ENCODE data around the gene ITGB7. TPM values are rescaled to one million over a fixed set of nuclear protein-coding genes. Genes with fewer than 3 reads are reported as not detected.

Gene ITGB7
- total and polyA plus RNA-seq, 2 of the 4 experiments (the other 2 are of a cell fraction), result 0.18 to 0.44 TPM

- H3K18ac ChIP-seq (ENCODE audit: low read depth, low read length), result no peak overlapping the region
- H2AK5ac ChIP-seq (ENCODE audit: low read depth, low read length), result peak overlapping the region; percentile 59
- H4K91ac ChIP-seq (ENCODE audit: insufficient read depth, low read depth, low read length), result no peak overlapping the region
- POLR2A ChIA-PET (ENCODE audit: unreplicated experiment), result no interaction called here
- H3K56ac ChIP-seq (ENCODE audit: extremely low read depth, insufficient read depth, low read length), result no peak overlapping the region
- H3K4me2 ChIP-seq (ENCODE audit: low read depth, low read length), result no peak overlapping the region
- DNase-seq (no peak), ATAC-seq (ENCODE audit: low read depth) (no peak)
- intact Hi-C loops (cut with micrococcal nuclease), result no loop called here
- H3K36me3 ChIP-seq (ENCODE audit: control insufficient read depth, insufficient read depth, low read length), result peaks cover 22% of the 10 kb centered on the region
- H2BK15ac ChIP-seq (ENCODE audit: low read depth, low read length), result peak overlapping the region; percentile 78; the same call in 1 of the 3 replicates
- no peaks in the 10 kb centered on the region for H4K20me1 ChIP-seq (ENCODE audit: insufficient read depth, low read length)
- no peak overlapping the region for H3K4me3 ChIP-seq (ENCODE audit: insufficient read depth, low read depth, low read length)
- in situ Hi-C loops (cut with MboI; ENCODE audit: low sequenced_read_pairs), result no loop called here
- H2BK5ac ChIP-seq (ENCODE audit: low read depth, low read length, poor library complexity, severe bottlenecking), result peak overlapping the region; percentile 0
- peak overlapping the region; percentile 61 for H2AFZ ChIP-seq (replicated peaks; ENCODE audit: low read length, poor library complexity)
- H2AK9ac ChIP-seq (replicated peaks; ENCODE audit: low read depth, low read length, poor library complexity), result peak overlapping the region; percentile 65
- BruUV-seq (replicated peaks), result no TSS peak
- WGBS, 2 experiments (ENCODE audit: extremely low coverage in 2 of 2, insufficient read length in 1 of 2), result no CpG with 5 or more reads among the region's 10 CpGs
- H4K8ac ChIP-seq (ENCODE audit: low read depth in 2 of 2, low read length in 2 of 2), result peak overlapping the region; percentile 16 to 60; a peak in 2 of 4 replicates
- dilution Hi-C loops (cut with HindIII; ENCODE audit: low sequenced_read_pairs, unreplicated experiment), result no loop called here
- peaks cover 0 to 24% of the 10 kb centered on the region in 2 experiments; a peak in 2 of 4 replicates for H3K79me1 ChIP-seq (ENCODE audit: low read depth in 1 of 2, low read length in 2 of 2)
- peaks cover 19% of the 10 kb centered on the region for H3K4me1 ChIP-seq (ENCODE audit: control insufficient read depth, insufficient read depth, low read length)
- peaks cover 22% of the 10 kb centered on the region for H3K9me1 ChIP-seq (ENCODE audit: insufficient read depth, low read length)
- TF ChIP-seq, protein P1, sequence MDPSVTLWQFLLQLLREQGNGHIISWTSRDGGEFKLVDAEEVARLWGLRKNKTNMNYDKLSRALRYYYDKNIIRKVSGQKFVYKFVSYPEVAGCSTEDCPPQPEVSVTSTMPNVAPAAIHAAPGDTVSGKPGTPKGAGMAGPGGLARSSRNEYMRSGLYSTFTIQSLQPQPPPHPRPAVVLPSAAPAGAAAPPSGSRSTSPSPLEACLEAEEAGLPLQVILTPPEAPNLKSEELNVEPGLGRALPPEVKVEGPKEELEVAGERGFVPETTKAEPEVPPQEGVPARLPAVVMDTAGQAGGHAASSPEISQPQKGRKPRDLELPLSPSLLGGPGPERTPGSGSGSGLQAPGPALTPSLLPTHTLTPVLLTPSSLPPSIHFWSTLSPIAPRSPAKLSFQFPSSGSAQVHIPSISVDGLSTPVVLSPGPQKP (IDR thresholded peaks at IDR 0.05; ENCODE audit: borderline replicate concordance, low read depth, low read length), result no peak
- TF ChIP-seq RAD21 (IDR thresholded peaks at IDR 0.05; ENCODE audit: low read length), result no peak
- no peak for TF ChIP-seq SMC3 (IDR thresholded peaks at IDR 0.05; ENCODE audit: low read depth, low read length)
- no peak for TF ChIP-seq BHLHE40 (IDR thresholded peaks at IDR 0.05; ENCODE audit: low read depth, low read length)
- TF ChIP-seq MAZ (IDR thresholded peaks at IDR 0.05; ENCODE audit: borderline replicate concordance, low read depth, low read length), result no peak
- TF ChIP-seq POLR2A (IDR thresholded peaks at IDR 0.05; ENCODE audit: low read depth, low read length), result no peak
- TF ChIP-seq CEBPB (IDR thresholded peaks at IDR 0.05; ENCODE audit: low read depth, low read length), result no peak
- TF ChIP-seq RFX5 (IDR thresholded peaks at IDR 0.05; ENCODE audit: low read depth, low read length), result no peak
- TF ChIP-seq, protein P2, sequence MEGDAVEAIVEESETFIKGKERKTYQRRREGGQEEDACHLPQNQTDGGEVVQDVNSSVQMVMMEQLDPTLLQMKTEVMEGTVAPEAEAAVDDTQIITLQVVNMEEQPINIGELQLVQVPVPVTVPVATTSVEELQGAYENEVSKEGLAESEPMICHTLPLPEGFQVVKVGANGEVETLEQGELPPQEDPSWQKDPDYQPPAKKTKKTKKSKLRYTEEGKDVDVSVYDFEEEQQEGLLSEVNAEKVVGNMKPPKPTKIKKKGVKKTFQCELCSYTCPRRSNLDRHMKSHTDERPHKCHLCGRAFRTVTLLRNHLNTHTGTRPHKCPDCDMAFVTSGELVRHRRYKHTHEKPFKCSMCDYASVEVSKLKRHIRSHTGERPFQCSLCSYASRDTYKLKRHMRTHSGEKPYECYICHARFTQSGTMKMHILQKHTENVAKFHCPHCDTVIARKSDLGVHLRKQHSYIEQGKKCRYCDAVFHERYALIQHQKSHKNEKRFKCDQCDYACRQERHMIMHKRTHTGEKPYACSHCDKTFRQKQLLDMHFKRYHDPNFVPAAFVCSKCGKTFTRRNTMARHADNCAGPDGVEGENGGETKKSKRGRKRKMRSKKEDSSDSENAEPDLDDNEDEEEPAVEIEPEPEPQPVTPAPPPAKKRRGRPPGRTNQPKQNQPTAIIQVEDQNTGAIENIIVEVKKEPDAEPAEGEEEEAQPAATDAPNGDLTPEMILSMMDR (conservative IDR thresholded peaks at IDR 0.05; ENCODE audit: low read depth, low read length), result no peak
- TF ChIP-seq, protein P3, sequence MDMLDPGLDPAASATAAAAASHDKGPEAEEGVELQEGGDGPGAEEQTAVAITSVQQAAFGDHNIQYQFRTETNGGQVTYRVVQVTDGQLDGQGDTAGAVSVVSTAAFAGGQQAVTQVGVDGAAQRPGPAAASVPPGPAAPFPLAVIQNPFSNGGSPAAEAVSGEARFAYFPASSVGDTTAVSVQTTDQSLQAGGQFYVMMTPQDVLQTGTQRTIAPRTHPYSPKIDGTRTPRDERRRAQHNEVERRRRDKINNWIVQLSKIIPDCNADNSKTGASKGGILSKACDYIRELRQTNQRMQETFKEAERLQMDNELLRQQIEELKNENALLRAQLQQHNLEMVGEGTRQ (IDR thresholded peaks at IDR 0.05; ENCODE audit: low read depth, low read length), result no peak
- no peak for TF ChIP-seq MAFK (IDR thresholded peaks at IDR 0.05; ENCODE audit: low read depth, low read length)
- TF ChIP-seq FOS (IDR thresholded peaks at IDR 0.05; ENCODE audit: low read depth, low read length), result no peak
- no peak for TF ChIP-seq NFE2L2 (IDR thresholded peaks at IDR 0.05; ENCODE audit: low read depth, low read length)
- no peak for TF ChIP-seq RCOR1 (IDR thresholded peaks at IDR 0.05; ENCODE audit: insufficient replicate concordance, low read length)
- TF ChIP-seq MXI1 (IDR thresholded peaks at IDR 0.05; ENCODE audit: borderline replicate concordance, low read depth, low read length), result no peak
- no peak for TF ChIP-seq CHD1 (IDR thresholded peaks at IDR 0.05; ENCODE audit: low read depth, low read length)
- peak overlapping the region; percentile 50; the same call in 1 of the 2 replicates for H3K4ac ChIP-seq (ENCODE audit: low read depth, low read length)
- H3K9me3 ChIP-seq (ENCODE audit: control insufficient read depth, insufficient read depth, low read length), result no peaks in the 10 kb centered on the region
- H2BK120ac ChIP-seq (ENCODE audit: low read depth, low read length), result peak overlapping the region; percentile 11; the same call in 1 of the 2 replicates
- H3K9ac ChIP-seq (ENCODE audit: low read depth, low read length), result no peak overlapping the region; the same call in 1 of the 2 replicates
- CTCF ChIA-PET, result interaction anchor here (0.6 to 1.5 kb wide), 2 partner anchors 12 to 216 kb away, joined by 3 to 6 read pairs; no protein-coding TSS in a partner anchor
- no peak overlapping the region for H3K27ac ChIP-seq (ENCODE audit: insufficient read depth, low read length)
- H2BK20ac ChIP-seq (ENCODE audit: low read depth, low read length), result no peak overlapping the region
- H3K14ac ChIP-seq (replicated peaks; ENCODE audit: low read depth, low read length), result peak overlapping the region; percentile 70
- no peak overlapping the region for H4K5ac ChIP-seq (ENCODE audit: low read depth, low read length)
- H3K27me3 ChIP-seq (ENCODE audit: control insufficient read depth, insufficient read depth, low read length), result no peaks in the 10 kb centered on the region
- H3K23ac ChIP-seq (ENCODE audit: low read depth, low read length), result no peak overlapping the region
Measured at GRCh38 chr12:53171725-53172329, 35.2 kb downstream of the ITGB7 start.
